HepG2 (cell line): ENCODE measurements around the gene CACNA1H. TPM values are rescaled to one million over a fixed set of nuclear protein-coding genes. Genes with fewer than 3 reads are reported as not detected.

Experiments
- ATAC-seq: fragments of 200-7000 bp; cut with Tn5 transposase; 3 replicates; pipeline ENCODE4 v1.9.1; 2020; ENCODE audit warnings: mild to moderate bottlenecking, moderate library complexity
- BruUV-seq: library from RNA; stranded (reverse); fragments of 400-500 nt; replicated peaks from 2 replicates; lab custom pipeline; 2021; lab: Mats Ljungman, UMichigan
- CTCF ChIA-PET: fragments of 300-600 bp; formaldehyde crosslinking; extraction: SDS; loops from one replicate; lab custom pipeline; 2021; ENCODE audit warnings: low total read pairs, inconsistent platforms, low intra/inter-chr PET ratio; lab: Yijun Ruan, JAX
- POLR2A ChIA-PET: fragments of 350-600 bp; sonication (Branson Sonifier 250); formaldehyde crosslinking; loops from one replicate; lab custom pipeline; 2020; ENCODE audit warnings: antibody characterized with exemption, inconsistent platforms; lab: Yijun Ruan, JAX
- DNase-seq: peaks from one replicate; pipeline ENCODE4 v3.0.0-alpha.2; 2015; ENCODE audit warnings: low spot score
- FAIRE-seq: peaks from 3 replicates; lab custom pipeline; 2011; peaks lifted over from hg19 to GRCh38; lab: Jason Lieb, UNC
- H2AFZ ChIP-seq: one replicate; pipeline ENCODE4 v1.6.1; 2011; ENCODE audit warnings: low read length, inconsistent platforms
- H3K27ac ChIP-seq: fragments of 300-600 bp; 3 replicates; pipeline ENCODE4 v1.8.0; 2011; ENCODE audit warnings: mixed run types, mild to moderate bottlenecking, mixed read lengths, low read length, inconsistent platforms; ENCODE audit not compliant: insufficient read depth; ENCODE audit errors: extremely low read length
- H3K27me3 ChIP-seq, 2 experiments: fragments of 200-600 bp in 1 of 2; 2 replicates in 1 of 2; 3 replicates in 1 of 2; pipeline versions ENCODE4 v1.6.0 to v1.8.0; 2011; ENCODE audit warnings: low read length in 2 of 2, mild to moderate bottlenecking in 2 of 2, moderate library complexity in 2 of 2, inconsistent platforms in 1 of 2; ENCODE audit not compliant: insufficient read depth in 2 of 2, control insufficient read depth in 1 of 2
- H3K36me3 ChIP-seq, 2 experiments: fragments of 200-600 bp in 1 of 2; replicated peaks in 1 of 2; 2 replicates in 1 of 2; 3 replicates in 1 of 2; pipeline versions ENCODE4 v1.5.1 to v1.8.0; 2011; ENCODE audit warnings: low read length in 2 of 2, inconsistent platforms in 1 of 2; ENCODE audit not compliant: insufficient read depth in 2 of 2, control insufficient read depth in 1 of 2
- H3K4me1 ChIP-seq: 2 replicates; pipeline ENCODE4 v1.5.1; 2012; ENCODE audit warnings: low read length, inconsistent platforms; ENCODE audit not compliant: insufficient read depth
- H3K4me2 ChIP-seq: 2 replicates; pipeline ENCODE4 v1.6.0; 2011; ENCODE audit warnings: low read depth, low read length, inconsistent platforms
- H3K4me3 ChIP-seq, 3 experiments: fragments of 200-600 bp in 1 of 3; sonication (generic), shearing (Covaris generic) in 1 of 3; replicated peaks in 1 of 3; 2 replicates each; pipeline ENCODE4 v1.5.1; 2011 to 2016; ENCODE audit warnings: low read length in 3 of 3, inconsistent platforms in 2 of 3, low read depth in 2 of 3, mild to moderate bottlenecking in 2 of 3, control low read depth in 1 of 3, mixed read lengths in 1 of 3; ENCODE audit not compliant: insufficient read depth in 1 of 3
- H3K79me2 ChIP-seq: one replicate; pipeline ENCODE4 v1.6.1; 2011; ENCODE audit warnings: low read length, inconsistent platforms; ENCODE audit not compliant: insufficient read depth
- H3K9ac ChIP-seq: 2 replicates; pipeline ENCODE4 v1.6.0; 2011; ENCODE audit warnings: mild to moderate bottlenecking, low read depth, low read length, inconsistent platforms; ENCODE audit not compliant: insufficient read depth
- H3K9me3 ChIP-seq: 2 replicates; pipeline ENCODE4 v1.5.1; 2012; ENCODE audit warnings: mild to moderate bottlenecking, low read length
- H4K20me1 ChIP-seq: 2 replicates; pipeline ENCODE4 v1.6.0; 2011; ENCODE audit warnings: inconsistent platforms, mild to moderate bottlenecking, low read length, moderate library complexity; ENCODE audit not compliant: insufficient read depth
- ADNP ChIP-seq: sonication (generic); formaldehyde crosslinking; IDR thresholded peaks from 2 replicates; pipeline ENCODE4 v1.4.0; 2020; ENCODE audit warnings: missing genetic modification reagents
- DNMT1 ChIP-seq: sonication (generic); formaldehyde crosslinking; IDR thresholded peaks from 2 replicates; pipeline ENCODE4 v1.5.1; 2020; ENCODE audit warnings: mild to moderate bottlenecking, missing genetic modification reagents
- ELF3 ChIP-seq: IDR thresholded peaks from 2 replicates; pipeline ENCODE4 v1.6.1; 2016; ENCODE audit warnings: missing genetic modification reagents, missing compliant biosample characterization
- GPN1 ChIP-seq: sonication (generic); formaldehyde crosslinking; IDR thresholded peaks from 2 replicates; pipeline ENCODE4 v1.5.1; 2020; ENCODE audit warnings: missing genetic modification reagents, borderline replicate concordance
- HOXA3 ChIP-seq: sonication (generic); formaldehyde crosslinking; IDR thresholded peaks from 2 replicates; pipeline ENCODE4 v1.5.0; 2020; ENCODE audit warnings: missing genetic modification reagents
- MTA3 ChIP-seq: sonication (generic); formaldehyde crosslinking; IDR thresholded peaks from 2 replicates; pipeline ENCODE4 v1.4.0; 2020; ENCODE audit warnings: missing genetic modification reagents
- MYC ChIP-seq: sonication (generic); formaldehyde crosslinking; IDR thresholded peaks from 2 replicates; pipeline ENCODE4 v1.9.0; 2021; ENCODE audit warnings: missing genetic modification reagents, borderline replicate concordance
- ONECUT2 ChIP-seq: sonication (generic); formaldehyde crosslinking; IDR thresholded peaks from 2 replicates; pipeline ENCODE4 v1.4.0; 2020; ENCODE audit warnings: missing genetic modification reagents
- POLR2G ChIP-seq: fragments of 200-400 bp; formaldehyde crosslinking; IDR thresholded peaks from 2 replicates; pipeline ENCODE4 v1.6.1; 2018; ENCODE audit warnings: mild to moderate bottlenecking, low read depth, low read length, moderate library complexity
- REXO4 ChIP-seq: sonication (generic); formaldehyde crosslinking; IDR thresholded peaks from 2 replicates; pipeline ENCODE4 v1.8.0; 2022; ENCODE audit warnings: missing genetic modification reagents, mild to moderate bottlenecking, borderline replicate concordance
- SALL2 ChIP-seq: sonication (generic); formaldehyde crosslinking; IDR thresholded peaks from 2 replicates; pipeline ENCODE4 v1.8.1; 2023; ENCODE audit warnings: mild to moderate bottlenecking, missing genetic modification reagents, inconsistent platforms
- TAF1 ChIP-seq: sonication (generic); formaldehyde crosslinking; IDR thresholded peaks from 2 replicates; pipeline ENCODE4 v1.4.0; 2020; ENCODE audit warnings: missing genetic modification reagents
- ZBTB1 ChIP-seq: sonication (generic); formaldehyde crosslinking; IDR thresholded peaks from 2 replicates; pipeline ENCODE4 v1.4.0; 2020; ENCODE audit warnings: missing genetic modification reagents, borderline replicate concordance
- ZNF3 ChIP-seq: IDR thresholded peaks from 2 replicates; pipeline ENCODE4 v1.7.0; 2017; ENCODE audit warnings: inconsistent platforms
- ZNF776 ChIP-seq: sonication (generic); formaldehyde crosslinking; IDR thresholded peaks from 2 replicates; pipeline ENCODE4 v1.4.0; 2020; ENCODE audit warnings: mild to moderate bottlenecking, missing genetic modification reagents
- WGBS: methylation state at CpG from one replicate; pipeline ENCODE4 v1.1.6; 2017; ENCODE audit warnings: low lambda C conversion rate; 5-methylcytosine and 5-hydroxymethylcytosine counted together
- in situ Hi-C: cut with HindIII; loops from 2 replicates; pipeline ENCODE4 v1.10.0; 2017; ENCODE audit warnings: low pct_unique_long_range_greater_than_20kb; ENCODE audit not compliant: extremely low pct_ligation_motif_present
- intact Hi-C: fragments of 100-400 bp; cut with micrococcal nuclease; formaldehyde crosslinking; loops from one replicate; pipeline ENCODE4 v1.10.0; 2022; ENCODE audit not compliant: unreplicated experiment
- polyA plus RNA-seq, 8 experiments: library from polyadenylated mRNA; depleted of rRNA in 3 of 8; stranded (reverse) in 7 of 8; unstranded in 1 of 8; fragments of >200 nt; fragmentation: Illumina TruSeq in 4 of 8; extraction: Trizol in 4 of 8; gene quantifications; 2 replicates each; pipeline versions ENCODE4 v1.2.1 to v1.2.3, GENCODE V29; 2011 to 2016; ENCODE audit warnings: low read depth in 4 of 8, missing spikeins in 1 of 8, mixed read lengths in 1 of 8; ENCODE audit not compliant: insufficient read depth in 1 of 8
- total RNA-seq, 5 experiments: library from RNA; depleted of rRNA; stranded (reverse); fragments of >200 nt; fragmentation: Illumina TruSeq; extraction: Trizol; gene quantifications; 2 replicates each; pipeline ENCODE4 v1.2.3, GENCODE V29; 2016; ENCODE audit warnings: low read depth in 1 of 5
- TF ChIP-seq, protein P1 (sequence below): sonication (generic); formaldehyde crosslinking; IDR thresholded peaks from 2 replicates; pipeline ENCODE4 v1.8.1; 2023; ENCODE audit warnings: mild to moderate bottlenecking, missing genetic modification reagents, borderline replicate concordance
- TF ChIP-seq, protein P2 (sequence below): sonication (generic); formaldehyde crosslinking; IDR thresholded peaks from 2 replicates; pipeline ENCODE4 v1.8.0; 2022; ENCODE audit warnings: missing genetic modification reagents, mild to moderate bottlenecking, moderate library complexity, borderline replicate concordance
- TF ChIP-seq, protein P3 (sequence below): sonication (generic); formaldehyde crosslinking; IDR thresholded peaks from 2 replicates; pipeline ENCODE4 v1.4.0; 2020; ENCODE audit warnings: missing genetic modification reagents, mild to moderate bottlenecking, borderline replicate concordance
- TF ChIP-seq, protein P4 (sequence below): IDR thresholded peaks from 2 replicates; pipeline ENCODE4 v1.6.1; 2018; ENCODE audit warnings: missing genetic modification reagents, mild to moderate bottlenecking, missing compliant biosample characterization

CACNA1H gene
- total and polyA plus RNA-seq, 2 of the 13 experiments (the other 11 are each of a cell fraction or from before 2014, with no cell fraction given): 0.40 to 1.8 TPM

DNA sequence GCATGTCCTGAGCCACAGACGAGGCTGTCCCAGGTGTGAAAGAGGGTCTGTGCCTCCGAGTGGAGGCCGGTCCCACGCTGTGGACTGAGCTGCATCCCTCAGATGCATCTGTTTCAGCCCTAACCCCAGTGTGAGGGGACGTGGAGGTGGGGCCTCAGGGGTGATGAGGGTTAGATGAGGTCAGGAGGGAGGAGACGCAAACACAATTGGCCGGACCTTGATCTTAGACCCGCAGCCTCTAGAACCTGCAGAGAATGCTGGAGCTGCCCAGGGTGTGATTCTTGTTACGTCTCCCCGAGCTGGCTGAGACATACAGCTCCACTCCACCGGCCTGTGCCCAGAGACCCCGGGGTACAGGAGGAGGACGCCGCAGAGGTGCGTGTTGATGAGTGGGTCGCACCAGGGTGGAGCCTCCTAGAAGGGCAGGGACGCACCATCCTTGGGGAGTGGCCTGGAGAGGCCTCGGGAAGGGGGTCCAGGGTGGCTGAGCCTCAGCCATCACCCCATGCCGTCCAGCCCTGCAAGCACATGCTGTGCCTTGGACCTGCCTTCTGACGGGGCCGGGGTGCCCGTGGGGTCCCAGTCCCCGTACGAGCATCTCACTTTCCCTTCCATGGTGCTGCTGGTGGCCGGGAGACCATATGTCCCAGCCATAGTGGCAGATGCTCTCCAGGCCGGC lies 40.3 kb upstream of the CACNA1H start:
- no peaks in the 10 kb centered on the region for H3K79me2 ChIP-seq
- peak; percentile 71 for FAIRE-seq
- peak overlapping the region; percentile 11; the same call in 1 of the 2 replicates for H3K4me2 ChIP-seq
- H4K20me1 ChIP-seq: peaks cover 3% of the 10 kb centered on the region; the same call in 1 of the 2 replicates
- 0% methylated on average over 1 of the region's 26 CpGs for WGBS
- no peak overlapping the region for H3K27ac ChIP-seq
- peak; percentile 64 for DNase-seq
- in situ Hi-C loops (loop anchor here (5.0 kb wide), 1 partner anchor 85 kb away; no protein-coding TSS in a partner anchor), intact Hi-C loops (no loop called here)
- peaks cover 22 to 68% of the 10 kb centered on the region in 2 experiments for H3K27me3 ChIP-seq
- H2AFZ ChIP-seq: no peak overlapping the region
- ATAC-seq: peak; percentile 70
- H3K4me1 ChIP-seq: peaks cover 18% of the 10 kb centered on the region
- H3K36me3 ChIP-seq: no peaks in the 10 kb centered on the region
- POLR2A ChIA-PET: interaction anchor here (0.9 to 1.4 kb wide), 2 partner anchors 69 to 72 kb away, joined by 3 to 4 read pairs; no protein-coding TSS in a partner anchor
- no peaks in the 10 kb centered on the region for H3K9me3 ChIP-seq
- peak overlapping the region in 1 of 3 experiments; percentile 0; a peak in 1 of 6 replicates for H3K4me3 ChIP-seq
- CTCF ChIA-PET: no interaction called here
- no TSS peak for BruUV-seq
- no peak overlapping the region for H3K9ac ChIP-seq
- TF ChIP-seq, protein P1, sequence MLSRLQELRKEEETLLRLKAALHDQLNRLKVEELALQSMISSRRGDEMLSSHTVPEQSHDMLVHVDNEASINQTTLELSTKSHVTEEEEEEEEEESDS (CRISPR knock-in tag): no peak
- TF ChIP-seq ZNF3 (no peak), REXO4 (CRISPR knock-in tag) (no peak), ZNF776 (no peak), POLR2G (no peak), GPN1 (CRISPR knock-in tag) (no peak), ZBTB1 (no peak), ADNP (no peak), MTA3 (CRISPR knock-in tag) (no peak), ONECUT2 (CRISPR knock-in tag) (no peak), DNMT1 (CRISPR knock-in tag) (no peak), ELF3 (no peak), SALL2 (no peak), MYC (CRISPR knock-in tag) (no peak; the same call in 1 of the 2 replicates), HOXA3 (CRISPR knock-in tag) (peak; percentile 17; the same call in 1 of the 2 replicates), TAF1 (CRISPR knock-in tag) (no peak)
- TF ChIP-seq, protein P2, sequence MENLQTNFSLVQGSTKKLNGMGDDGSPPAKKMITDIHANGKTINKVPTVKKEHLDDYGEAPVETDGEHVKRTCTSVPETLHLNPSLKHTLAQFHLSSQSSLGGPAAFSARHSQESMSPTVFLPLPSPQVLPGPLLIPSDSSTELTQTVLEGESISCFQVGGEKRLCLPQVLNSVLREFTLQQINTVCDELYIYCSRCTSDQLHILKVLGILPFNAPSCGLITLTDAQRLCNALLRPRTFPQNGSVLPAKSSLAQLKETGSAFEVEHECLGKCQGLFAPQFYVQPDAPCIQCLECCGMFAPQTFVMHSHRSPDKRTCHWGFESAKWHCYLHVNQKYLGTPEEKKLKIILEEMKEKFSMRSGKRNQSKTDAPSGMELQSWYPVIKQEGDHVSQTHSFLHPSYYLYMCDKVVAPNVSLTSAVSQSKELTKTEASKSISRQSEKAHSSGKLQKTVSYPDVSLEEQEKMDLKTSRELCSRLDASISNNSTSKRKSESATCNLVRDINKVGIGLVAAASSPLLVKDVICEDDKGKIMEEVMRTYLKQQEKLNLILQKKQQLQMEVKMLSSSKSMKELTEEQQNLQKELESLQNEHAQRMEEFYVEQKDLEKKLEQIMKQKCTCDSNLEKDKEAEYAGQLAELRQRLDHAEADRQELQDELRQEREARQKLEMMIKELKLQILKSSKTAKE (CRISPR knock-in tag): peak; percentile 53; the same call in 1 of the 2 replicates
- TF ChIP-seq, protein P3, sequence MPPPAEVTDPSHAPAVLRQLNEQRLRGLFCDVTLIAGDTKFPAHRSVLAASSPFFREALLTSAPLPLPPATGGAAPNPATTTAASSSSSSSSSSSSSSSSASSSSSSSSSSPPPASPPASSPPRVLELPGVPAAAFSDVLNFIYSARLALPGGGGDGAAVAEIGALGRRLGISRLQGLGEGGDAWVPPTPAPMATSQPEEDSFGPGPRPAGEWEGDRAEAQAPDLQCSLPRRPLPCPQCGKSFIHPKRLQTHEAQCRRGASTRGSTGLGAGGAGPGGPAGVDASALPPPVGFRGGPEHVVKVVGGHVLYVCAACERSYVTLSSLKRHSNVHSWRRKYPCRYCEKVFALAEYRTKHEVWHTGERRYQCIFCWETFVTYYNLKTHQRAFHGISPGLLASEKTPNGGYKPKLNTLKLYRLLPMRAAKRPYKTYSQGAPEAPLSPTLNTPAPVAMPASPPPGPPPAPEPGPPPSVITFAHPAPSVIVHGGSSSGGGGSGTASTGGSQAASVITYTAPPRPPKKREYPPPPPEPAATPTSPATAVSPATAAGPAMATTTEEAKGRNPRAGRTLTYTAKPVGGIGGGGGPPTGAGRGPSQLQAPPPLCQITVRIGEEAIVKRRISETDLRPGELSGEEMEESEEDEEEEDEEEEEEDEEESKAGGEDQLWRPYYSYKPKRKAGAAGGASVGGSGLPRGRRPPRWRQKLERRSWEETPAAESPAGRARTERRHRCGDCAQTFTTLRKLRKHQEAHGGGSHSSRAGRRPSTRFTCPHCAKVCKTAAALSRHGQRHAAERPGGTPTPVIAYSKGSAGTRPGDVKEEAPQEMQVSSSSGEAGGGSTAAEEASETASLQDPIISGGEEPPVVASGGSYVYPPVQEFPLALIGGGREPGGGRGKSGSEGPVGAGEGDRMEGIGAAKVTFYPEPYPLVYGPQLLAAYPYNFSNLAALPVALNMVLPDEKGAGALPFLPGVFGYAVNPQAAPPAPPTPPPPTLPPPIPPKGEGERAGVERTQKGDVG: no peak
- TF ChIP-seq, protein P4, sequence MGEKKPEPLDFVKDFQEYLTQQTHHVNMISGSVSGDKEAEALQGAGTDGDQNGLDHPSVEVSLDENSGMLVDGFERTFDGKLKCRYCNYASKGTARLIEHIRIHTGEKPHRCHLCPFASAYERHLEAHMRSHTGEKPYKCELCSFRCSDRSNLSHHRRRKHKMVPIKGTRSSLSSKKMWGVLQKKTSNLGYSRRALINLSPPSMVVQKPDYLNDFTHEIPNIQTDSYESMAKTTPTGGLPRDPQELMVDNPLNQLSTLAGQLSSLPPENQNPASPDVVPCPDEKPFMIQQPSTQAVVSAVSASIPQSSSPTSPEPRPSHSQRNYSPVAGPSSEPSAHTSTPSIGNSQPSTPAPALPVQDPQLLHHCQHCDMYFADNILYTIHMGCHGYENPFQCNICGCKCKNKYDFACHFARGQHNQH: no peak
